Measurements from ENCODE around the gene MACROD1. TPM values are rescaled to one million over a fixed set of nuclear protein-coding genes. Genes with fewer than 3 reads are reported as not detected.
A peak's percentile ranks its signal among the peaks of the same experiment; 100 is the strongest.

The MACROD1 gene
- total and polyA plus RNA-seq, 2 of the 13 experiments (the other 11 are each of a cell fraction or from before 2014, with no cell fraction given): 23.1 to 34.5 TPM

GRCh38 chr11:64146036-64146955 is 19.6 kb downstream of the MACROD1 start (continued):
- no peak for TF ChIP-seq AHDC1 (CRISPR knock-in tag; IDR thresholded peaks at IDR 0.05; ENCODE audit: borderline replicate concordance)
- no peak for TF ChIP-seq ZNF891 (CRISPR knock-in tag; IDR thresholded peaks at IDR 0.05)
- peak; percentile 37; the same call in 1 of the 2 replicates for TF ChIP-seq NR2F6 (IDR thresholded peaks at IDR 0.05)
- TF ChIP-seq NR2F6 (CRISPR knock-in tag; IDR thresholded peaks at IDR 0.05): 0 out of 2 replicates have a peak, but pooled peaks have one; percentile 15
- TF ChIP-seq TFDP1 (CRISPR knock-in tag; IDR thresholded peaks at IDR 0.05; ENCODE audit: borderline replicate concordance): no peak
- no peak for TF ChIP-seq PAXIP1 (CRISPR knock-in tag; conservative IDR thresholded peaks at IDR 0.05)
- no peak for TF ChIP-seq SNAPC5 (CRISPR knock-in tag; IDR thresholded peaks at IDR 0.05; ENCODE audit: borderline replicate concordance)
- no peak for TF ChIP-seq SIN3B (IDR thresholded peaks at IDR 0.05; ENCODE audit: low read length)

Measured in HepG2 (cell line).